Psoas muscle (tissue), 8 donors: ENCODE results near the gene TBC1D22A. TPM values are rescaled to one million over a fixed set of nuclear protein-coding genes. Genes with fewer than 3 reads are reported as not detected.

Source experiments
- ATAC-seq, 4 donors: fragments of 200-7000 bp; cut with Tn5 transposase; one replicate each; pipeline ENCODE4 v1.9.1; 2020; ENCODE audit warnings: moderate library complexity in 3 of 4, mild to moderate bottlenecking in 2 of 4
- DNase-seq, 2 donors: peaks; one replicate each; pipeline ENCODE4 v3.0.0-alpha.2; 2020
- H3K27ac ChIP-seq: fragments of 200-600 bp; one replicate; pipeline ENCODE4 v1.8.0; 2022
- H3K27me3 ChIP-seq, 3 donors: fragments of 200-600 bp in 1 of 3; one replicate each; pipeline versions ENCODE4 v1.6.1 to v1.8.0; 2013 to 2022; ENCODE audit warnings: low read length in 2 of 3, mild to moderate bottlenecking in 2 of 3, moderate library complexity in 1 of 3; ENCODE audit not compliant: insufficient read depth in 3 of 3
- H3K36me3 ChIP-seq, 2 donors: fragments of 200-600 bp in 1 of 2; one replicate each; pipeline versions ENCODE4 v1.6.1 to v1.8.0; 2013 to 2022; ENCODE audit warnings: low read depth in 1 of 2, mild to moderate bottlenecking in 1 of 2, moderate library complexity in 1 of 2; ENCODE audit not compliant: insufficient read depth in 1 of 2
- H3K4me1 ChIP-seq: fragments of 200-600 bp; one replicate; pipeline ENCODE4 v1.8.0; 2022
- H3K4me3 ChIP-seq: fragments of 200-600 bp; one replicate; pipeline ENCODE4 v1.8.0; 2022; ENCODE audit warnings: mild to moderate bottlenecking
- H3K9me3 ChIP-seq: fragments of 200-600 bp; one replicate; pipeline ENCODE4 v1.8.0; 2022
- WGBS, 3 donors: extraction: QIAGEN DNeasy Blood & Tissue Kit; methylation state at CpG; one replicate each; pipeline versions ENCODE4 v1.1.6 to v1.1.7; 2013; 5-methylcytosine and 5-hydroxymethylcytosine counted together
- intact Hi-C, 2 donors: fragments of 100-400 bp; cut with DNase I; formaldehyde crosslinking; loops; one replicate each; pipeline versions ENCODE4 v1.11.0 to v1.14.2; 2022
- polyA plus RNA-seq, 3 donors: library from polyadenylated mRNA; stranded (reverse); fragments of 200-250 nt; gene quantifications; one replicate each; pipeline ENCODE4 v1.2.3, GENCODE V29; 2013
- total RNA-seq, 4 donors: library from RNA; stranded (reverse); fragmentation: NEBNext Ultra II Directional in 2 of 4; extraction: Animal tissue kit (Norgen Biotek cat#: 25700) in 2 of 4; gene quantifications; one replicate each; pipeline versions ENCODE4 v1.2.1 to v1.2.4, GENCODE V29; 2021 to 2023
- TF ChIP-seq, protein P1 (sequence below): fragments of 200-600 bp; IDR thresholded peaks from one replicate; pipeline ENCODE4 v1.8.0; 2022; ENCODE audit warnings: antibody characterized with exemption
- donor health status: healthy with polysubstance abuse.
- donor health status: DM: no; HTN: no; CAD: no; lungs with moderate emphysema.
- donor health status: Bipolar disorder and iron deficiency.
- donor health status: healthy.
- donor health status: DM: yes; HTN: yes; CAD: no.
- donor health status: DM: no; HTN: no; CAD: no.
- donor health status: DM: no; HTN: no; CAD: no.
- donor health status: DM: yes; HTN: yes; CAD: no.

TBC1D22A gene
- total and polyA plus RNA-seq, 7 donors, result 11.7 to 25.0 (median 18.9) TPM

DNA sequence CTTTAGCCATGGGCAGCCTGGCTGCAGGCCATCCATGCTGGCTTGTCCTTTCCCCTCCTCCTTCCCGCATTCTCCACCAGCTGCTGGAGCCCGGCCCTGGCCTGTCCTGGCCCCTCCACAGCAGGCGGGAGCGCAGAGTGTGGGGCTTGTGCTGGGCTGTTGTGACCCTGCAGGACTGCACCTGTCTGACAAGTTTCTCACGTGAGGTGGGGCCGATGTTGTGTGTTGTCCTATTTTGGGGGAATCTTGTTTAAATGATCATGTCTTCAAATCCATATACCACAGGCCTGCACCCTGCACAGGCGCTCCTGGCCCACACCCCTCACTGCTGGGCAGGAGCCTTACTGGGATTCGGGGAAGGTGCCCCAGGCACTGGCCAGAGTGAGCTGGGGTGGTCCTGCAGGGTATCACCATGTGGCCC is 30.4 kb downstream of the TBC1D22A start:
- Histone ChIP-seq H3K36me3 (peaks cover 2 to 34% of the 10 kb centered on the region in 2 donors), H3K9me3 (no peaks in the 10 kb centered on the region), H3K4me3 (no peak overlapping the region), H3K27me3 (no peaks in the 10 kb centered on the region), H3K27ac (no peak overlapping the region), H3K4me1 (peaks cover 8% of the 10 kb centered on the region)
- TF ChIP-seq, protein P1, sequence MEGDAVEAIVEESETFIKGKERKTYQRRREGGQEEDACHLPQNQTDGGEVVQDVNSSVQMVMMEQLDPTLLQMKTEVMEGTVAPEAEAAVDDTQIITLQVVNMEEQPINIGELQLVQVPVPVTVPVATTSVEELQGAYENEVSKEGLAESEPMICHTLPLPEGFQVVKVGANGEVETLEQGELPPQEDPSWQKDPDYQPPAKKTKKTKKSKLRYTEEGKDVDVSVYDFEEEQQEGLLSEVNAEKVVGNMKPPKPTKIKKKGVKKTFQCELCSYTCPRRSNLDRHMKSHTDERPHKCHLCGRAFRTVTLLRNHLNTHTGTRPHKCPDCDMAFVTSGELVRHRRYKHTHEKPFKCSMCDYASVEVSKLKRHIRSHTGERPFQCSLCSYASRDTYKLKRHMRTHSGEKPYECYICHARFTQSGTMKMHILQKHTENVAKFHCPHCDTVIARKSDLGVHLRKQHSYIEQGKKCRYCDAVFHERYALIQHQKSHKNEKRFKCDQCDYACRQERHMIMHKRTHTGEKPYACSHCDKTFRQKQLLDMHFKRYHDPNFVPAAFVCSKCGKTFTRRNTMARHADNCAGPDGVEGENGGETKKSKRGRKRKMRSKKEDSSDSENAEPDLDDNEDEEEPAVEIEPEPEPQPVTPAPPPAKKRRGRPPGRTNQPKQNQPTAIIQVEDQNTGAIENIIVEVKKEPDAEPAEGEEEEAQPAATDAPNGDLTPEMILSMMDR, result no peak
- ATAC-seq (no peak), DNase-seq (no peak)
- intact Hi-C loops, result loop anchor here in 1 of 2 donors (10.0 kb wide), 1 partner anchor 1702 kb away; no protein-coding TSS in a partner anchor
- 69 to 84% (median 73%) methylated on average over 8 of the region's 8 CpGs for WGBS, 3 donors

DNA sequence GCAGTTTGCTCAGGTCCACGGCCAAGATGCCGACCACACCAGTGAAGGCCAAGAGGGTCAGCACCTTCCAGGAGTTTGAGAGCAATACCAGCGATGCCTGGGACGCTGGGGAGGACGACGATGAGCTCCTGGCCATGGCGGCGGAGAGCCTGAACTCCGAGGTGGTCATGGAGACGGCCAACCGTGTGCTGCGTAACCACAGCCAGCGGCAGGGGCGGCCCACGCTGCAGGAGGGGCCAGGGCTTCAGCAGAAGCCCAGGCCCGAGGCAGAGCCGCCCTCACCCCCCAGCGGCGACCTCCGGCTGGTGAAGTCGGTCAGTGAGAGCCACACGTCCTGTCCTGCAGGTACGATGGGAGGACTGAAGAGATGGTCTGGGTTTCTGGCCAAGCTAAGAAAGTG is 31.0 kb downstream of the TBC1D22A start:
- intact Hi-C loops, result loop anchor here in 1 of 2 donors (10.0 kb wide), 1 partner anchor 1701 kb away; no protein-coding TSS in a partner anchor
- TF ChIP-seq, protein P1, result no peak
- H3K36me3 ChIP-seq, result peaks cover 2 to 41% of the 10 kb centered on the region in 2 donors
- H3K27me3 ChIP-seq, result no peaks in the 10 kb centered on the region
- no peak for DNase-seq
- WGBS, 3 donors, result 94 to 96% (median 95%) methylated on average over 23 of the region's 23 CpGs
- no peak overlapping the region for H3K27ac ChIP-seq
- no peak overlapping the region for H3K4me3 ChIP-seq
- no peak for ATAC-seq
- peaks cover 8% of the 10 kb centered on the region for H3K4me1 ChIP-seq
- H3K9me3 ChIP-seq, result no peaks in the 10 kb centered on the region

DNA sequence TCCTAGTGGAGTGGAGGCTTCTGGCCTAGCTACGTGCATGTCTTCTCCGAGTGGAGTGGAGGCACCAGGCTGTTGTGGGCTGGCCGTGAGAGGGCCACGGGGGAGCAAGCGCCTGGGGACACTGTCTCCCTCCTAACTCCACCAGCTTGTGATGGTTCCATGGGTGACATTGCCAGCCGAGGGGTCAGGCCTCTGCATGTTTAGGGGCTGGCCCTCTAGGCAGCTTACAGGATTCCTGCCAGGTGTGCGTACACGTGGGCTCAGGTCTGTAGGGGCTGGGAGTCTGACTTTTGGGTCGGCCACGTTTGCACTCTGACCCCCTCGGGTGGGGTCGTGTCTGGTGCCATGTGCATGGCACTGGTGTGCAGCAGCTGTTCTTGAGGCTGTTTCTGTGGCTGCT is 31.6 kb downstream of the TBC1D22A start:
- DNase-seq, result no peak
- Histone ChIP-seq H3K9me3 (no peaks in the 10 kb centered on the region), H3K27ac (no peak overlapping the region), H3K4me1 (peaks cover 8% of the 10 kb centered on the region), H3K36me3 (peaks cover 2 to 41% of the 10 kb centered on the region in 2 donors), H3K4me3 (no peak overlapping the region), H3K27me3 (no peaks in the 10 kb centered on the region)
- no peak for ATAC-seq
- intact Hi-C loops, result loop anchor here in 1 of 2 donors (10.0 kb wide), 1 partner anchor 1701 kb away; no protein-coding TSS in a partner anchor
- WGBS, 3 donors, result 91 to 92% (median 92%) methylated on average over 12 of the region's 12 CpGs
- TF ChIP-seq, protein P1, result no peak

DNA sequence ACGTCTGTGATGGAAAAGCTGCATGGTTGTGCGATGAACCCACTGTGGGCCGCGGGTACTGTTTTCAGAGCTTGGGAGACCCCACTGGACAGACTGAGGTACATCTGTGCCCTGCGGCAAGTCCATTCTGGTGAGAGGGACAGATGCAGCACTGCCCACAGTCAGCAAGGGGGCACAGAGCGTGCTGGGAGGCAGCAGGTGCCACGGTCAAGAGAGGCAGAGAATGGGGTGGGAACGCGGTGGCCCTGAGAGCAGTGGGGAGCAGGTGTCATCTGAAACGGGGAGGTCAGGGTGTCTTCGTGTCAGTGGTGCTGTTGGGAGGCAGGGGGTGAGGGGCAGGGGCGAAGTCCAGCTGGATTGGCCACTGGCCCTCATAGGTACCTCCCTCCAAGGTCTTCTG is 32.0 kb downstream of the TBC1D22A start:
- TF ChIP-seq, protein P1, result no peak
- Histone ChIP-seq H3K4me3 (no peak overlapping the region), H3K27me3 (no peaks in the 10 kb centered on the region), H3K27ac (no peak overlapping the region), H3K4me1 (peaks cover 8% of the 10 kb centered on the region), H3K36me3 (peaks cover 2 to 45% of the 10 kb centered on the region in 2 donors), H3K9me3 (no peaks in the 10 kb centered on the region)
- DNase-seq, result no peak
- intact Hi-C loops, result loop anchor here in 1 of 2 donors (10.0 kb wide), 1 partner anchor 1700 kb away; no protein-coding TSS in a partner anchor
- 88 to 92% (median 90%) methylated on average over 12 of the region's 12 CpGs for WGBS, 3 donors
- ATAC-seq, result no peak

DNA sequence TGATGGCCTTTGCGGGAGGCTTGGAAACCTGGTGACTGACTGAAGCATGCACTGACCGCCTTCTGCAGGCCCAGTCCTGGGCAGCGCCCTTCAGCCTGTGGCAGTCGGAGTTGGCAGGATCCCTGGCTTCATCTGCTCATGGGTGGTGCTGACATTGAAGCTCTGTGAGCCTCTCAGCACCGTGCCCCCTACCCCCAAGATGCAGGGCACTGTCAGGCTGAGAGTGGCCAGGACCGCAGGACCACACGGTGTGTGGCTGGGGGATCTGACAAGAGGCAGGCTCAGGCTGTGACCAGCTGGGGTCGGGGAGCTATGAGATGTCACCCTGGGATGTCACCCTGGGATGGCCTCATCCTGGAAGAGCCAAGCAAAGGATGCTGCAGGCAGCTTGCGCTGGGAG is 32.7 kb downstream of the TBC1D22A start:
- H3K9me3 ChIP-seq, result no peaks in the 10 kb centered on the region
- ATAC-seq, result no peak
- H3K27ac ChIP-seq, result no peak overlapping the region
- DNase-seq, result no peak
- TF ChIP-seq, protein P1, result no peak
- H3K4me1 ChIP-seq, result peaks cover 8% of the 10 kb centered on the region
- H3K4me3 ChIP-seq, result no peak overlapping the region
- H3K27me3 ChIP-seq, result no peaks in the 10 kb centered on the region
- WGBS, 3 donors, result 92 to 94% (median 93%) methylated on average over 9 of the region's 9 CpGs
- peaks cover 2 to 51% of the 10 kb centered on the region in 2 donors for H3K36me3 ChIP-seq
- intact Hi-C loops, result loop anchor here in 1 of 2 donors (10.0 kb wide), 1 partner anchor 1700 kb away; no protein-coding TSS in a partner anchor
